Psoas muscle (tissue), 8 donors: ENCODE data around the gene NLE1. TPM values are rescaled to one million over a fixed set of nuclear protein-coding genes. Genes with fewer than 3 reads are reported as not detected.
A peak's percentile ranks its signal among the peaks of the same experiment; 100 is the strongest.

Experiments
- ATAC-seq, 4 donors: fragments of 200-7000 bp; cut with Tn5 transposase; one replicate each; pipeline ENCODE4 v1.9.1; 2020; ENCODE audit warnings: moderate library complexity in 3 of 4, mild to moderate bottlenecking in 2 of 4
- DNase-seq, 2 donors: peaks; one replicate each; pipeline ENCODE4 v3.0.0-alpha.2; 2020
- H3K27ac ChIP-seq: fragments of 200-600 bp; one replicate; pipeline ENCODE4 v1.8.0; 2022
- H3K27me3 ChIP-seq, 3 donors: fragments of 200-600 bp in 1 of 3; one replicate each; pipeline versions ENCODE4 v1.6.1 to v1.8.0; 2013 to 2022; ENCODE audit warnings: low read length in 2 of 3, mild to moderate bottlenecking in 2 of 3, moderate library complexity in 1 of 3; ENCODE audit not compliant: insufficient read depth in 3 of 3
- H3K36me3 ChIP-seq, 2 donors: fragments of 200-600 bp in 1 of 2; one replicate each; pipeline versions ENCODE4 v1.6.1 to v1.8.0; 2013 to 2022; ENCODE audit warnings: low read depth in 1 of 2, mild to moderate bottlenecking in 1 of 2, moderate library complexity in 1 of 2; ENCODE audit not compliant: insufficient read depth in 1 of 2
- H3K4me1 ChIP-seq: fragments of 200-600 bp; one replicate; pipeline ENCODE4 v1.8.0; 2022
- H3K4me3 ChIP-seq: fragments of 200-600 bp; one replicate; pipeline ENCODE4 v1.8.0; 2022; ENCODE audit warnings: mild to moderate bottlenecking
- H3K9me3 ChIP-seq: fragments of 200-600 bp; one replicate; pipeline ENCODE4 v1.8.0; 2022
- WGBS, 3 donors: extraction: QIAGEN DNeasy Blood & Tissue Kit; methylation state at CpG; one replicate each; pipeline versions ENCODE4 v1.1.6 to v1.1.7; 2013; 5-methylcytosine and 5-hydroxymethylcytosine counted together
- intact Hi-C, 2 donors: fragments of 100-400 bp; cut with DNase I; formaldehyde crosslinking; loops; one replicate each; pipeline versions ENCODE4 v1.11.0 to v1.14.2; 2022
- polyA plus RNA-seq, 3 donors: library from polyadenylated mRNA; stranded (reverse); fragments of 200-250 nt; gene quantifications; one replicate each; pipeline ENCODE4 v1.2.3, GENCODE V29; 2013
- total RNA-seq, 4 donors: library from RNA; stranded (reverse); fragmentation: NEBNext Ultra II Directional in 2 of 4; extraction: Animal tissue kit (Norgen Biotek cat#: 25700) in 2 of 4; gene quantifications; one replicate each; pipeline versions ENCODE4 v1.2.1 to v1.2.4, GENCODE V29; 2021 to 2023
- TF ChIP-seq, protein P1 (sequence below): fragments of 200-600 bp; IDR thresholded peaks from one replicate; pipeline ENCODE4 v1.8.0; 2022; ENCODE audit warnings: antibody characterized with exemption
- donor health status: healthy with polysubstance abuse.
- donor health status: DM: no; HTN: no; CAD: no; lungs with moderate emphysema.
- donor health status: Bipolar disorder and iron deficiency.
- donor health status: healthy.
- donor health status: DM: yes; HTN: yes; CAD: no.
- donor health status: DM: no; HTN: no; CAD: no.
- donor health status: DM: no; HTN: no; CAD: no.
- donor health status: DM: yes; HTN: yes; CAD: no.

NLE1 gene
- total and polyA plus RNA-seq, 7 donors: 9.1 to 15.6 (median 10.4) TPM

DNA sequence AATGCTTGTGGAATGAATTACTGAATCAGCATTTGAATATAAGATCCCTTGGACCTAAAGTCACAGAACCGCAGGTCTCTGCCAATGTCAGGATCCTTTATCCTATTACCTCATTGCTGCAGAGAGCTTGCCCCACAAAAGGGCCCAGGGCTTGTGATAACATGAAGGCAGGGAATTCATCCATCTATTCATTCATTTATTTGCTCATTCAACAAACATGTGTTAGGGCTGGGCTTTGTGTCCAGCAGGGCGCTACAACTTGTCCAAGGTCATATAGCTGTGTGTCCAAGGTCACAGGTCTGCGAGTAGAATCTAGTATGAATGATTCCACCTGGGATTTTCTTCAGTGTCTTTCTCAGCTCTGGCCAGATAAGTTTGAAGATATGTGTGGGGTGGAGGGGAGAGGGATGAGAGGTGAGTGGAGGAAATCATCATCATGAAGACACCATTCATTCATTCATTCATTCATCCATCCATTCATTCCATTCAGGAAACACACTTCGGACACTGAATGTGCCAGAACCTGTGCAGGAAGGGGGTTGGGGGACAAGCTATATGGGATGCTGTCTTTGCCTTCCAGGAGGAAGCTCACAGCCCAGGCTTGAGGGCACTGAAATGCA is 4.2 kb upstream of the NLE1 start:
- ATAC-seq (peak in 1 of 4 donors; percentile 15), DNase-seq (no peak)
- Histone ChIP-seq H3K4me1 (peaks cover 29% of the 10 kb centered on the region), H3K27ac (peak overlapping the region; percentile 94), H3K36me3 (peaks cover 0 to 22% of the 10 kb centered on the region in 2 donors), H3K9me3 (no peaks in the 10 kb centered on the region), H3K27me3 (no peaks in the 10 kb centered on the region), H3K4me3 (peak overlapping the region; percentile 78)
- WGBS, 3 donors: 49 to 58% (median 50%) methylated on average over 4 of the region's 4 CpGs
- intact Hi-C loops: loop anchor here in 1 of 2 donors (2.0 to 10.0 kb wide), 2 partner anchors 96 to 388 kb away; partner anchors contain the start of genes SLFN12L and SLFN5
- TF ChIP-seq, protein P1, sequence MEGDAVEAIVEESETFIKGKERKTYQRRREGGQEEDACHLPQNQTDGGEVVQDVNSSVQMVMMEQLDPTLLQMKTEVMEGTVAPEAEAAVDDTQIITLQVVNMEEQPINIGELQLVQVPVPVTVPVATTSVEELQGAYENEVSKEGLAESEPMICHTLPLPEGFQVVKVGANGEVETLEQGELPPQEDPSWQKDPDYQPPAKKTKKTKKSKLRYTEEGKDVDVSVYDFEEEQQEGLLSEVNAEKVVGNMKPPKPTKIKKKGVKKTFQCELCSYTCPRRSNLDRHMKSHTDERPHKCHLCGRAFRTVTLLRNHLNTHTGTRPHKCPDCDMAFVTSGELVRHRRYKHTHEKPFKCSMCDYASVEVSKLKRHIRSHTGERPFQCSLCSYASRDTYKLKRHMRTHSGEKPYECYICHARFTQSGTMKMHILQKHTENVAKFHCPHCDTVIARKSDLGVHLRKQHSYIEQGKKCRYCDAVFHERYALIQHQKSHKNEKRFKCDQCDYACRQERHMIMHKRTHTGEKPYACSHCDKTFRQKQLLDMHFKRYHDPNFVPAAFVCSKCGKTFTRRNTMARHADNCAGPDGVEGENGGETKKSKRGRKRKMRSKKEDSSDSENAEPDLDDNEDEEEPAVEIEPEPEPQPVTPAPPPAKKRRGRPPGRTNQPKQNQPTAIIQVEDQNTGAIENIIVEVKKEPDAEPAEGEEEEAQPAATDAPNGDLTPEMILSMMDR: no peak

- no peak overlapping the region for H3K27ac ChIP-seq
- no peak for DNase-seq
- no peaks in the 10 kb centered on the region for H3K9me3 ChIP-seq
- H3K4me1 ChIP-seq: peaks cover 30% of the 10 kb centered on the region
- WGBS, 3 donors: 80 to 84% (median 83%) methylated on average over 4 of the region's 4 CpGs
- no peak for ATAC-seq
- TF ChIP-seq, protein P1: no peak
- peaks cover 0 to 11% of the 10 kb centered on the region in 2 donors for H3K36me3 ChIP-seq
- H3K4me3 ChIP-seq: no peak overlapping the region
- no peaks in the 10 kb centered on the region for H3K27me3 ChIP-seq
- intact Hi-C loops: loop anchor here in 1 of 2 donors (10.0 kb wide), 1 partner anchor 390 kb away; the partner anchor contains the start of gene SLFN12L
These were observed 2.7 kb upstream of the NLE1 start for GRCh38 chr17:35144840-35145239.

DNA sequence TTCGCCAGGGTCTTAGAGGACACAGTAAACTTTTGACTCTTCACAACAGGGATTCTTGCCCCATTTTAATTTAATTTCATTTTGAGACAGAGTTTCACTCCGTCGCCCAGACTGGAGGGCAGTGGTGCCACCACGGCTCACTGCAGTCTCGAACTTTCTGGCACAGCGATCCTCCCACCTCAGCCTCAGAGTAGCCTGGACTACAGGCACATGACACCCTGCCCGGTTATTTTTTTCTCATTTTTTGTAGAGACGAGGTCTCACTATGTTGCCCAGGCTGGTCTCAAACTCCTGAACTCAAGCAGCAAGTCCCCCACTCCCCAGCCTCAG is 329 bp upstream of the NLE1 start:
- 58 to 72% (median 62%) methylated on average over 8 of the region's 8 CpGs for WGBS, 3 donors
- Histone ChIP-seq H3K36me3 (peaks cover 0 to 27% of the 10 kb centered on the region in 2 donors), H3K27me3 (no peaks in the 10 kb centered on the region), H3K27ac (peak overlapping the region; percentile 67), H3K4me1 (peaks cover 23% of the 10 kb centered on the region), H3K4me3 (peak overlapping the region; percentile 85), H3K9me3 (no peaks in the 10 kb centered on the region)
- TF ChIP-seq, protein P1: no peak
- ATAC-seq (peak in 1 of 4 donors; percentile 1), DNase-seq (no peak)
- intact Hi-C loops: loop anchor here in 1 of 2 donors (10.0 kb wide), 1 partner anchor 392 kb away; the partner anchor contains the start of gene SLFN12L

GRCh38 chr17:35138218-35138617 is 3.9 kb downstream of the NLE1 start:
- Histone ChIP-seq H3K27me3 (no peaks in the 10 kb centered on the region), H3K9me3 (no peaks in the 10 kb centered on the region), H3K4me3 (no peak overlapping the region), H3K27ac (no peak overlapping the region), H3K36me3 (peaks cover 6 to 70% of the 10 kb centered on the region in 2 donors), H3K4me1 (peaks cover 12% of the 10 kb centered on the region)
- intact Hi-C loops: no loop called here
- ATAC-seq: no peak
- DNase-seq: no peak
- TF ChIP-seq, protein P1: no peak
- WGBS, 3 donors: 92 to 94% (median 93%) methylated on average over 6 of the region's 6 CpGs
